Gastrocnemius medialis (tissue), 4 donors: ENCODE data around the gene COL9A1. TPM values are rescaled to one million over a fixed set of nuclear protein-coding genes. Genes with fewer than 3 reads are reported as not detected.
A peak's percentile ranks its signal among the peaks of the same experiment; 100 is the strongest.

Experiments used
- ATAC-seq, 2 donors: fragments of 150-250 bp; one replicate each; pipeline ENCODE4 v1.9.1; 2016
- DNase-seq, 2 donors: peaks; one replicate each; pipeline ENCODE4 v3.0.0-alpha.2; 2019
- H3K27ac ChIP-seq, 4 donors: fragments of 200-600 bp; sonication (generic); 1 replicate in 1 of 4; 2 replicates in 3 of 4; pipeline ENCODE4 v1.5.1; 2016 to 2018; ENCODE audit warnings: mild to moderate bottlenecking in 2 of 4, moderate library complexity in 1 of 4
- H3K27me3 ChIP-seq, 3 donors: fragments of 200-600 bp; sonication (generic) in 2 of 3; 1 replicate in 1 of 3; 2 replicates in 2 of 3; pipeline versions ENCODE4 v1.5.1 to v1.6.0; 2016 to 2019; ENCODE audit warnings: mild to moderate bottlenecking in 1 of 3, moderate library complexity in 1 of 3
- H3K36me3 ChIP-seq, 2 donors: fragments of 200-600 bp; sonication (generic) in 1 of 2; one replicate each; pipeline ENCODE4 v1.5.1; 2017 to 2018
- H3K4me1 ChIP-seq, 2 donors: fragments of 200-600 bp; sonication (generic) in 1 of 2; one replicate each; pipeline ENCODE4 v1.5.1; 2016 to 2017; ENCODE audit warnings: mild to moderate bottlenecking in 2 of 2
- H3K4me3 ChIP-seq, 4 donors: fragments of 200-600 bp; sonication (generic) in 3 of 4; 1 replicate in 1 of 4; 2 replicates in 3 of 4; pipeline ENCODE4 v1.5.1; 2016 to 2019; ENCODE audit warnings: mild to moderate bottlenecking in 2 of 4
- H3K9me3 ChIP-seq, 3 donors: fragments of 200-600 bp; sonication (generic) in 2 of 3; 1 replicate in 1 of 3; 2 replicates in 2 of 3; pipeline ENCODE4 v1.5.1; 2016 to 2019
- CTCF ChIP-seq, 5 experiments: fragments of 450-650 bp in 3 of 5; fragments of 200-600 bp in 2 of 5; sonication (generic) in 2 of 5; IDR thresholded peaks in 4 of 5; conservative IDR thresholded peaks in 1 of 5; 1 replicate in 4 of 5; 2 replicates in 1 of 5; pipeline ENCODE4 v1.5.1; 2016 to 2019; ENCODE audit warnings: antibody characterized with exemption in 5 of 5, mild to moderate bottlenecking in 3 of 5, moderate library complexity in 3 of 5
- POLR2A ChIP-seq, 2 donors: fragments of 450-650 bp; IDR thresholded peaks; one replicate each; pipeline ENCODE4 v1.6.1; 2017; ENCODE audit warnings: antibody characterized with exemption in 2 of 2, mild to moderate bottlenecking in 2 of 2, moderate library complexity in 2 of 2
- in situ Hi-C, 4 donors: fragments of 200-750 bp; cut with MboI; loops; one replicate each; pipeline versions ENCODE4 v1.15.0 to v1.8.0; 2017; ENCODE audit warnings: low sequenced_read_pairs in 4 of 4
- intact Hi-C: fragments of 100-400 bp; cut with DNase I; formaldehyde crosslinking; loops from one replicate; pipeline ENCODE4 v1.15.1; 2023; ENCODE audit warnings: low total_unique reads
- total RNA-seq, 4 donors: library from RNA; depleted of rRNA; stranded (reverse); fragments of >200 nt; gene quantifications; one replicate each; pipeline versions ENCODE4 v1.1.0 to v1.2.3, GENCODE V29; 2016

Gene COL9A1
- total RNA-seq, 4 donors from 2014 or later: not detected

GRCh38 chr6:70234561-70235236 lies 68.2 kb downstream of the COL9A1 start:
- Histone ChIP-seq H3K27me3 (no peaks in the 10 kb centered on the region), H3K27ac (no peak overlapping the region), H3K4me3 (no peak overlapping the region), H3K4me1 (no peaks in the 10 kb centered on the region), H3K9me3 (no peaks in the 10 kb centered on the region), H3K36me3 (no peaks in the 10 kb centered on the region)
- in situ Hi-C loops: no loop called here
- intact Hi-C loops: no loop called here
- no peak for ATAC-seq
- no peak for DNase-seq
- TF ChIP-seq POLR2A (IDR thresholded peaks at IDR 0.05): no peak
- no peak for TF ChIP-seq CTCF (IDR thresholded peaks at IDR 0.05 in 4 of 5, conservative IDR thresholded peaks at IDR 0.05 in 1 of 5)

GRCh38 chr6:70231311-70231710 lies 71.6 kb downstream of the COL9A1 start:
- no peak overlapping the region for H3K4me3 ChIP-seq
- H3K9me3 ChIP-seq: no peaks in the 10 kb centered on the region
- H3K27me3 ChIP-seq: no peaks in the 10 kb centered on the region
- intact Hi-C loops (no loop called here), in situ Hi-C loops (no loop called here)
- ATAC-seq (no peak), DNase-seq (no peak)
- H3K36me3 ChIP-seq: no peaks in the 10 kb centered on the region
- no peak for TF ChIP-seq POLR2A (IDR thresholded peaks at IDR 0.05)
- no peak for TF ChIP-seq CTCF (IDR thresholded peaks at IDR 0.05 in 4 of 5, conservative IDR thresholded peaks at IDR 0.05 in 1 of 5)
- H3K4me1 ChIP-seq: no peaks in the 10 kb centered on the region
- H3K27ac ChIP-seq: no peak overlapping the region

GRCh38 chr6:70225055-70225454 lies 77.8 kb downstream of the COL9A1 start:
- in situ Hi-C loops (no loop called here), intact Hi-C loops (no loop called here)
- DNase-seq (no peak), ATAC-seq (peak in 1 of 2 donors; percentile 42)
- Histone ChIP-seq H3K27me3 (no peaks in the 10 kb centered on the region), H3K27ac (no peak overlapping the region), H3K4me1 (no peaks in the 10 kb centered on the region), H3K36me3 (no peaks in the 10 kb centered on the region), H3K4me3 (no peak overlapping the region), H3K9me3 (no peaks in the 10 kb centered on the region)
- TF ChIP-seq POLR2A (IDR thresholded peaks at IDR 0.05) (no peak), CTCF (IDR thresholded peaks at IDR 0.05 in 4 of 5, conservative IDR thresholded peaks at IDR 0.05 in 1 of 5) (no peak)

- in situ Hi-C loops (no loop called here), intact Hi-C loops (loop anchor here (5.0 kb wide), 1 partner anchor 790 kb away; no protein-coding TSS in a partner anchor)
- no peaks in the 10 kb centered on the region for H3K9me3 ChIP-seq
- DNase-seq (no peak), ATAC-seq (no peak)
- H3K27me3 ChIP-seq: no peaks in the 10 kb centered on the region
- no peak overlapping the region for H3K4me3 ChIP-seq
- no peak overlapping the region for H3K27ac ChIP-seq
- H3K36me3 ChIP-seq: no peaks in the 10 kb centered on the region
- H3K4me1 ChIP-seq: no peaks in the 10 kb centered on the region
- TF ChIP-seq CTCF (IDR thresholded peaks at IDR 0.05 in 4 of 5, conservative IDR thresholded peaks at IDR 0.05 in 1 of 5) (no peak), POLR2A (IDR thresholded peaks at IDR 0.05) (no peak)
Measured at GRCh38 chr6:70222439-70222749, 80.5 kb downstream of the COL9A1 start.
